Measurements from ENCODE around the gene GMIP. TPM values are rescaled to one million over a fixed set of nuclear protein-coding genes. Genes with fewer than 3 reads are reported as not detected.

The GMIP gene
- total RNA-seq, 3 donors from 2014 or later (not counting 1 experiment from before 2014, with no cell fraction given), result 134 to 188 (median 150) TPM

DNA sequence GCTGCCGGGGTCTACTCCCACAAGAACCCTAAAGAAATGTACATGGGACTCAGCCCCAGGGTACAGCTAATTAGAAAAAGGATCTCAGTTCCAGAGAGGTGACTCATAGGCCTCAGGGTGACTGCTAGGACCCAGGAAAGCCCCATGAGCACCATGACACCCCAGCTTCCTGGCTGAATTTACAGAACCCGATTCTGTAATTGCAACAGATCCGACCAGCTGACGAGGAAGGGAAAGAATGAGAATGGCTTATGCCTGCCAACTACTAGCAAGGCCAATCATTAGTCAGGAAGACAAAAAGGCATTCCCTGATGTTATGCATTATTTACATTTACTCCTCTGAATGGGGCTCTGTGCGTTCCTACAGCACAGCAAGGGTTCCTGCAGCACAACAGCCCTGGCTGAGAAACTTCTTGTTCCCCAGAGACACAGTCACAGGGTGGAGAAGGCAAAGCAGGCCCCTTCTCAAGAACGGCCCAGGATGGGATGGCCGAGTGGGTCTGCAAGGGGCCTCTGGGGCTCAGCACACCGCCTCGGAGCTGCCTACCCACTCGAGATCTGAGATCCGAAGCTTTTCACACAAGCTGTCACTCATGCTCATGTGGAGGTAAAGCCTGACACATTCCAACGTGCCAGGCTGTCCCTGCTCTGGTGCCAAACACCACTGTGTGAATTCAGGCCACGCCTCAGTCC, 52.2 kb downstream of the GMIP start:
- Mint-ChIP-seq H3K4me1 (peaks cover 0 to 16% of the 10 kb centered on the region in 2 donors), H3K27ac (peak overlapping the region; percentile 56 to 79), H3K27me3 (ENCODE audit: low read depth in 2 of 2) (no peaks in the 10 kb centered on the region), H3K36me3 (no peaks in the 10 kb centered on the region), H3K4me3 (no peak overlapping the region), H3K9me3 (no peaks in the 10 kb centered on the region)
- DNase-seq, result peak; percentile 40 to 87
- ATAC-seq, result peak; percentile 84 to 90 (median 89)
- TF ChIP-seq, protein P1, sequence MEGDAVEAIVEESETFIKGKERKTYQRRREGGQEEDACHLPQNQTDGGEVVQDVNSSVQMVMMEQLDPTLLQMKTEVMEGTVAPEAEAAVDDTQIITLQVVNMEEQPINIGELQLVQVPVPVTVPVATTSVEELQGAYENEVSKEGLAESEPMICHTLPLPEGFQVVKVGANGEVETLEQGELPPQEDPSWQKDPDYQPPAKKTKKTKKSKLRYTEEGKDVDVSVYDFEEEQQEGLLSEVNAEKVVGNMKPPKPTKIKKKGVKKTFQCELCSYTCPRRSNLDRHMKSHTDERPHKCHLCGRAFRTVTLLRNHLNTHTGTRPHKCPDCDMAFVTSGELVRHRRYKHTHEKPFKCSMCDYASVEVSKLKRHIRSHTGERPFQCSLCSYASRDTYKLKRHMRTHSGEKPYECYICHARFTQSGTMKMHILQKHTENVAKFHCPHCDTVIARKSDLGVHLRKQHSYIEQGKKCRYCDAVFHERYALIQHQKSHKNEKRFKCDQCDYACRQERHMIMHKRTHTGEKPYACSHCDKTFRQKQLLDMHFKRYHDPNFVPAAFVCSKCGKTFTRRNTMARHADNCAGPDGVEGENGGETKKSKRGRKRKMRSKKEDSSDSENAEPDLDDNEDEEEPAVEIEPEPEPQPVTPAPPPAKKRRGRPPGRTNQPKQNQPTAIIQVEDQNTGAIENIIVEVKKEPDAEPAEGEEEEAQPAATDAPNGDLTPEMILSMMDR (IDR thresholded peaks at IDR 0.05), result no peak
- Histone ChIP-seq H3K36me3 (ENCODE audit: control insufficient read depth, insufficient read depth, low read length) (no peaks in the 10 kb centered on the region), H3K4me1 (ENCODE audit: control insufficient read depth, insufficient read depth, low read length) (peaks cover 32% of the 10 kb centered on the region), H3K4me3 (ENCODE audit: low read length) (no peak overlapping the region), H3K27me3 (ENCODE audit: control insufficient read depth, insufficient read depth, low read length) (no peaks in the 10 kb centered on the region), H3K27ac (ENCODE audit: low read length) (peak overlapping the region; percentile 80), H3K9me3 (ENCODE audit: control insufficient read depth, insufficient read depth, low read length) (no peaks in the 10 kb centered on the region)
- intact Hi-C loops (cut with micrococcal nuclease), result loop anchor here (2.0 kb wide), 1 partner anchor 52 kb away; the partner anchor contains the start of gene GMIP
- 76% methylated on average over 13 of the region's 13 CpGs for WGBS (ENCODE audit: insufficient coverage)

DNA sequence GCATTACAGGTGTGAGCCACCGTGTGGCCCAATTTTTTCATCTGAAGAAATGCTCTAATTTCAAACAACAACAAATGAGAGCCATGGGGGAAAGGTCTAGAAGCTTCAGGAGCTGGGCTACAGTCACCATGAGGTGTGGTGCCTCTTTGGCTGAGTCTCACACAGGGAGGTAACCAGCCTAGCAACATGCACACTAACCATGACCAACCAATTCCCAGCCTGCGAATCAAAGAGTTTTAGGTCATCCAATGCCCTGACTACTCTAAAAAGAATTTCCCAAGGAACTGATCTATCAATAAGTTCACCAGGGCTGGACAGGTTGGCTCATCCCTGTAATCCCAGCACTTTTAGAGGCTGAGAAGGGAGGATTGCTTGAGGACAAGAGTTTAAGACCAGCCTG, 54.9 kb downstream of the GMIP start:
- intact Hi-C loops (cut with micrococcal nuclease), result no loop called here
- H3K27ac Mint-ChIP-seq, result peak overlapping the region; percentile 56 to 79
- H3K9me3 Mint-ChIP-seq, result no peaks in the 10 kb centered on the region
- Histone ChIP-seq H3K9me3 (ENCODE audit: control insufficient read depth, insufficient read depth, low read length) (no peaks in the 10 kb centered on the region), H3K36me3 (ENCODE audit: control insufficient read depth, insufficient read depth, low read length) (no peaks in the 10 kb centered on the region), H3K4me3 (ENCODE audit: low read length) (no peak overlapping the region), H3K27me3 (ENCODE audit: control insufficient read depth, insufficient read depth, low read length) (no peaks in the 10 kb centered on the region), H3K27ac (ENCODE audit: low read length) (no peak overlapping the region), H3K4me1 (ENCODE audit: control insufficient read depth, insufficient read depth, low read length) (peaks cover 32% of the 10 kb centered on the region)
- H3K4me1 Mint-ChIP-seq, result peaks cover 0 to 16% of the 10 kb centered on the region in 2 donors
- ATAC-seq (no peak), DNase-seq (no peak)
- H3K27me3 Mint-ChIP-seq (ENCODE audit: low read depth in 2 of 2), result no peaks in the 10 kb centered on the region
- H3K4me3 Mint-ChIP-seq, result peak overlapping the region; percentile 17
- 93% methylated on average over 2 of the region's 2 CpGs for WGBS (ENCODE audit: insufficient coverage)
- H3K36me3 Mint-ChIP-seq, result no peaks in the 10 kb centered on the region
- TF ChIP-seq, protein P1 (IDR thresholded peaks at IDR 0.05), result no peak

DNA sequence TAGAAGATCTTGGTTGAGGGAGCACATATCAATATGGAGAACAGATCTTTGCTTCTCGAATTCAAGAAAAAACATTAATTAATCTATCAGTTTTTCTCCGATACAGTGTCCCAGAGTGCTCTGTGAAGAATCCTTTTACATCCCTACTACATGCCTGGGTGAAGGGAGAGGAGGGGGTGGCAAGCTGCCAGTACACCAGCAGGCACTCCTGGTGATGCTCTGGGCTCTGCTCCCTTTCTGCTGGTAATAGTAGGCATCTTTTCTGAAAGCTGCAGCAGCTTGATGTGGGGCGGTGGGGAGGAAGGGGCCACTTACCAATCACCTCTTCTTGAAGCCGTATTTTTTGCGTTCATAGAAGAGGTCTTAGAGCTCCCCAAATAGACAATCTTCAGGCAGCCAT, 55.7 kb downstream of the GMIP start:
- Histone ChIP-seq H3K4me1 (ENCODE audit: control insufficient read depth, insufficient read depth, low read length) (peaks cover 32% of the 10 kb centered on the region), H3K4me3 (ENCODE audit: low read length) (no peak overlapping the region), H3K9me3 (ENCODE audit: control insufficient read depth, insufficient read depth, low read length) (no peaks in the 10 kb centered on the region), H3K27me3 (ENCODE audit: control insufficient read depth, insufficient read depth, low read length) (no peaks in the 10 kb centered on the region), H3K36me3 (ENCODE audit: control insufficient read depth, insufficient read depth, low read length) (no peaks in the 10 kb centered on the region), H3K27ac (ENCODE audit: low read length) (no peak overlapping the region)
- 97% methylated on average over 3 of the region's 5 CpGs for WGBS (ENCODE audit: insufficient coverage)
- Mint-ChIP-seq H3K9me3 (no peaks in the 10 kb centered on the region), H3K36me3 (no peaks in the 10 kb centered on the region), H3K4me1 (peaks cover 0 to 16% of the 10 kb centered on the region in 2 donors), H3K4me3 (no peak overlapping the region), H3K27ac (peak overlapping the region in 1 of 2 donors; percentile 79), H3K27me3 (ENCODE audit: low read depth in 2 of 2) (no peaks in the 10 kb centered on the region)
- TF ChIP-seq, protein P1 (IDR thresholded peaks at IDR 0.05), result no peak
- ATAC-seq (no peak), DNase-seq (no peak)
- intact Hi-C loops (cut with micrococcal nuclease), result no loop called here

DNA sequence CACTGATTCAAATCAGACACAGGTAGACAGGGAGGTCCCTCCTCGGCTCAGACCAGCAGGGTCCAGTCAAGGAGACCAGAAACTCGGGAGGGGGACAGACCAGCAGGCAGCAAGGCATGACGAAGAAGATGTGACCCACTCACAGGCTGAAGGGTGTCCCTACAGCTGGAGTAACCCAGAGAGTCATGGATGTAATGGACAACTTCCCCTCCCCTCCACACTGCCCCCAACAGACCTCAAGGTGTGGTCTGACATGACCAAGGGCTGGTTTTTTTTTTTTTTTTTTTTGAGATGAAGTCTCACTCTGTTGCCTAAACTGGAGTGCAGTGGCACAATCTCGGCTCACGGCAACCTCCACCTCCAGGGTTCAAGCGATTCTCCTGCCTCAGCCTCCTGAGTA, 59.1 kb downstream of the GMIP start:
- H3K4me1 Mint-ChIP-seq, result peaks cover 5 to 11% of the 10 kb centered on the region in 2 donors
- H3K27ac Mint-ChIP-seq, result no peak overlapping the region
- H3K4me3 Mint-ChIP-seq, result no peak overlapping the region
- no peaks in the 10 kb centered on the region for H3K27me3 Mint-ChIP-seq (ENCODE audit: low read depth in 2 of 2)
- no peaks in the 10 kb centered on the region for H3K36me3 Mint-ChIP-seq
- Histone ChIP-seq H3K27me3 (ENCODE audit: control insufficient read depth, insufficient read depth, low read length) (no peaks in the 10 kb centered on the region), H3K4me3 (ENCODE audit: low read length) (no peak overlapping the region), H3K4me1 (ENCODE audit: control insufficient read depth, insufficient read depth, low read length) (peaks cover 10% of the 10 kb centered on the region), H3K9me3 (ENCODE audit: control insufficient read depth, insufficient read depth, low read length) (no peaks in the 10 kb centered on the region), H3K27ac (ENCODE audit: low read length) (no peak overlapping the region), H3K36me3 (ENCODE audit: control insufficient read depth, insufficient read depth, low read length) (no peaks in the 10 kb centered on the region)
- no peaks in the 10 kb centered on the region for H3K9me3 Mint-ChIP-seq
- ATAC-seq (no peak), DNase-seq (no peak)
- TF ChIP-seq, protein P1 (IDR thresholded peaks at IDR 0.05), result no peak
- intact Hi-C loops (cut with micrococcal nuclease), result no loop called here
- 97% methylated on average over 6 of the region's 6 CpGs for WGBS (ENCODE audit: insufficient coverage)

Data from natural killer cell (primary cell).